ENCODE measurements around the gene GKN1.

The GKN1 gene

DNA sequence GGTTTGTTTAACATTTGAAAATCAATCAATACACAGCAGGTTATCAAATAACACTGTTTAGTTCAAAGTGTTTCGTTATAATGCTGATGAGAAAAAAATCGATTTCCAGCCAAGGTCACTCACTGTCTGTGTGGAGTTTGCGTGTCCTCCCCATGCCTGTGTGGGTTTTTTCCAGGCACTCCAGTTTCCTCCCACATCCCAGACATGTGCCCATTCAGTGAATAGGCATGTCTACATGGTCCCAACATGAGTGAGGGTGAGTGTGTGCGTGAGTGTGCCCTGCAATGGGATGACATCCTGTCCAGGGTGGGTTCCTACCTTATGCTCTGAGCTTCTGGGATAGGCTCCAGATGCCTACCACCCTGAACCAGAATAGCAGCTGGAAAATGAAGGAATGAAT lies 13.1 kb upstream of the GKN1 start:
- no peak overlapping the region for H3K4me3 ChIP-seq (ENCODE audit: low read depth, low read length)
- TF ChIP-seq POLR2A (IDR thresholded peaks at IDR 0.05; ENCODE audit: extremely low read depth, insufficient read length) (no peak), MYC (IDR thresholded peaks at IDR 0.05; ENCODE audit: low read depth, low read length) (no peak)
- TF ChIP-seq, protein P1, sequence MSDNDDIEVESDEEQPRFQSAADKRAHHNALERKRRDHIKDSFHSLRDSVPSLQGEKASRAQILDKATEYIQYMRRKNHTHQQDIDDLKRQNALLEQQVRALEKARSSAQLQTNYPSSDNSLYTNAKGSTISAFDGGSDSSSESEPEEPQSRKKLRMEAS (IDR thresholded peaks at IDR 0.05; ENCODE audit: low read depth, low read length), result no peak
- TF ChIP-seq, protein P2, sequence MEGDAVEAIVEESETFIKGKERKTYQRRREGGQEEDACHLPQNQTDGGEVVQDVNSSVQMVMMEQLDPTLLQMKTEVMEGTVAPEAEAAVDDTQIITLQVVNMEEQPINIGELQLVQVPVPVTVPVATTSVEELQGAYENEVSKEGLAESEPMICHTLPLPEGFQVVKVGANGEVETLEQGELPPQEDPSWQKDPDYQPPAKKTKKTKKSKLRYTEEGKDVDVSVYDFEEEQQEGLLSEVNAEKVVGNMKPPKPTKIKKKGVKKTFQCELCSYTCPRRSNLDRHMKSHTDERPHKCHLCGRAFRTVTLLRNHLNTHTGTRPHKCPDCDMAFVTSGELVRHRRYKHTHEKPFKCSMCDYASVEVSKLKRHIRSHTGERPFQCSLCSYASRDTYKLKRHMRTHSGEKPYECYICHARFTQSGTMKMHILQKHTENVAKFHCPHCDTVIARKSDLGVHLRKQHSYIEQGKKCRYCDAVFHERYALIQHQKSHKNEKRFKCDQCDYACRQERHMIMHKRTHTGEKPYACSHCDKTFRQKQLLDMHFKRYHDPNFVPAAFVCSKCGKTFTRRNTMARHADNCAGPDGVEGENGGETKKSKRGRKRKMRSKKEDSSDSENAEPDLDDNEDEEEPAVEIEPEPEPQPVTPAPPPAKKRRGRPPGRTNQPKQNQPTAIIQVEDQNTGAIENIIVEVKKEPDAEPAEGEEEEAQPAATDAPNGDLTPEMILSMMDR (IDR thresholded peaks at IDR 0.05; ENCODE audit: low read depth, low read length), result no peak
- no peak for DNase-seq (ENCODE audit: low read depth)

DNA sequence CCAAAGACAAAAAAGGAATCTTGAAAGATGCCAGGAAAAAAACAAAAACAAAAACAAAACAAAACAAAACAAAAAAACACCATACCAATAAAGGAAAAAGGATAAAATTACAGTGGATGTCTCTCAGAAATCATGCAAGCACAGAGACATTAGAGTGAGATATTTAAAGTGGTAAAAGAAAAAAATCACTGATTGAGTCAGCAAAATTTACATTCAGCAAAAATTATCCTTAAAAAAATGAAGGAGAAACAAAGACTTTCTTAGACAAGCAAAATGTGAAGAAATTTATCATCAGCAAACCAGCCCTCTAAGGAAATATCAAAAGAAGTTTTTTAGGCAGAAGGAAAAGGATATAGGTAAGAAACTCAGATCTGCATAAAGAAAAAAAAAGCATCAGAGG lies 10.2 kb upstream of the GKN1 start:
- no peak overlapping the region for H3K4me3 ChIP-seq (ENCODE audit: low read depth, low read length)
- TF ChIP-seq, protein P1 (IDR thresholded peaks at IDR 0.05; ENCODE audit: low read depth, low read length), result no peak
- TF ChIP-seq POLR2A (IDR thresholded peaks at IDR 0.05; ENCODE audit: extremely low read depth, insufficient read length), result no peak
- no peak for TF ChIP-seq MYC (IDR thresholded peaks at IDR 0.05; ENCODE audit: low read depth, low read length)
- TF ChIP-seq, protein P2 (IDR thresholded peaks at IDR 0.05; ENCODE audit: low read depth, low read length), result no peak
- no peak for DNase-seq (ENCODE audit: low read depth)

DNA sequence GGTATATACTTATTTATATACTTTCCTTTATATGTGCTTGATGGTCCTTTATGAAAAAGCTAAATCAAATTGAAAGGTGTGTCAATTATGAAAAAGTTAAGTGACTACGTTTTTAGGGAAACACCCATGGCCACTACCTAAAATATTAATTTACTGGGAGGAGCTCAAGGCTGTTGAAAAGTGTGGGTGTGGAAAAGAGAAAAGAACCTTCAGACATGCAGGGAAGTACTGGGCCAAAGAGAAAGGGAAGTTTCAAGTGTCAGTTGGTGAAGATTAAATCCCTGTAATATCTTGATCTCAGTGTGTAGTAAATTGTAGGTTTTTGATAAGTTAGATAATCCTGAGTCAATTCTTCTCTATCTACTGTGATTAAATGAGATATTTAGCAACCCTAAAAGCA lies 6.2 kb upstream of the GKN1 start:
- no peak for DNase-seq (ENCODE audit: low read depth)
- TF ChIP-seq, protein P1 (IDR thresholded peaks at IDR 0.05; ENCODE audit: low read depth, low read length), result no peak
- TF ChIP-seq MYC (IDR thresholded peaks at IDR 0.05; ENCODE audit: low read depth, low read length) (no peak), POLR2A (IDR thresholded peaks at IDR 0.05; ENCODE audit: extremely low read depth, insufficient read length) (no peak)
- TF ChIP-seq, protein P2 (IDR thresholded peaks at IDR 0.05; ENCODE audit: low read depth, low read length), result no peak
- H3K4me3 ChIP-seq (ENCODE audit: low read depth, low read length), result no peak overlapping the region

DNA sequence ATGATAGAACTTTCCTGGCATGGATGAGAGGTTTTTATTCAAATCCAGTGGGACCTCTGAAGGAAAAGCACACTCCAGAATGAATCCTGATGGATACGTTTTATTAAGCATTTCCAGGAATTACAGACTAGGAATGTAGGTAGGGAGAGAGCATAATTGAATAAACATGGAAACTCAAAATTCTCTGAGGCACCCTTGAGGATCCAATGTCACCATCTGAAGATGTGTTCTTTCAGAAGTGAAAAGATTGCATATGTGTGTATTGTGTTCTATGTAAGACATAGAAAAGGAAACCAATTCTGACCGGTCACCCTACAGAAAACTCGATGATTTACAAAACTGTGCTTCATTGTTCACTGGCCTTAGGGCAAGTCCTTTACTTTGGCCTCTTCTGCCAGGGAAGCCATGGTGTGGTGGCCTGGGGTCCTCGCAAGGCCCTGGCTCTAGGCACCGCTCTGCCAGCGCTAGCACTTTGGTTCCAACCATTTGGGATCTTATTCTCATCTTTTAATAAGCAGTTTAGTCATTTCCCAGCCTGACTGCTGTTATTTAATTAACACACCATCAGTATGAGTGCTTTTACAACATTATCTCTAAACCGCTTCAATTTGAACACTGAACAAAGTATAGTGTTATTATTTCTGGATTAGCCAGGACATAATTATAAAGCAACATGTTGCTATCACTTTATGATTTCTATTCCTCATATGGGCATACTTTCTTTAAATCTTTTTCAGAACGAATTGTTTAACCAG lies 4.5 kb upstream of the GKN1 start:
- DNase-seq (ENCODE audit: low read depth), result no peak
- TF ChIP-seq, protein P1 (IDR thresholded peaks at IDR 0.05; ENCODE audit: low read depth, low read length), result no peak
- TF ChIP-seq, protein P2 (IDR thresholded peaks at IDR 0.05; ENCODE audit: low read depth, low read length), result no peak
- no peak for TF ChIP-seq POLR2A (IDR thresholded peaks at IDR 0.05; ENCODE audit: extremely low read depth, insufficient read length)
- no peak for TF ChIP-seq MYC (IDR thresholded peaks at IDR 0.05; ENCODE audit: low read depth, low read length)

DNA sequence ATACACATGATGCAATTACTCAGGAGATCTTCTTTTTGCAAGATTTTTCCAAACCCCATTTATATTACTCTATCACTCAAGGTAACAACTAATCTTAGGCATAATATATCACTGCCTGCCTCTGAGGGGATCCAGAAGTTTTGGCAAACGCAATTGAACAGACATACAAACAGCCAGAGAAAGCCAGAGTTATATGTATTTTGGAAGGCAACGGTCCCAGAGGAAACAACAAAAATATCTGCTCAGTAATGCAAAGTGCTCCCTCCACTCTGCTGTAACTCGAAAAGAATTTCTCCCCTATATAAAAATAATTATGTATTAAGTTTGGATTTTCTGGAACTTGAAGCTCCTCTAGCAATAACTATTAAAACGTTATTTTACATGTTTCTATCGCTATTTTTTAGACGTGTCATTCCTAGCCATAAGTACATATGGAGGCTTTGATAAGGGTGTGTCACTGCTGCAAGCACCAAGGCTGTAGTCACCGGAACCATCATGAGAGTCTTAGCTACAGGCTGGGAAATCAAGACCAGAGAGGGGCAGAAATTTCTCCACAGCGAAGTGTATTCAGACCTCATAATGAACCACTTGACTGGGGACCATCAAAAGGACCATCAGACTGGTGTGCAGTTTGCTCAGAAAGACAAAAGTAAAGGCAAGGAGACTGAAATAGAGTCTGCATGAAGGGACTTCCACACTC lies 3.7 kb upstream of the GKN1 start:
- TF ChIP-seq, protein P1 (IDR thresholded peaks at IDR 0.05; ENCODE audit: low read depth, low read length), result no peak
- TF ChIP-seq POLR2A (IDR thresholded peaks at IDR 0.05; ENCODE audit: extremely low read depth, insufficient read length) (no peak), MYC (IDR thresholded peaks at IDR 0.05; ENCODE audit: low read depth, low read length) (no peak)
- TF ChIP-seq, protein P2 (IDR thresholded peaks at IDR 0.05; ENCODE audit: low read depth, low read length), result no peak
- no peak for DNase-seq (ENCODE audit: low read depth)
- no peak overlapping the region for H3K4me3 ChIP-seq (ENCODE audit: low read depth, low read length)

More for the DNA sequence above, 4.5 kb upstream of the GKN1 start:
- H3K4me3 ChIP-seq (ENCODE audit: low read depth, low read length), result no peak overlapping the region
